Erythroblast (primary cell): ENCODE data around the gene PRICKLE1.

Source experiments
- GATA1 ChIP-seq: IDR thresholded peaks from 2 replicates; pipeline ENCODE4 v1.6.1; 2011; ENCODE audit warnings: low read depth, mild to moderate bottlenecking, control low read depth, low read length, moderate library complexity
- POLR2A ChIP-seq: IDR thresholded peaks from 2 replicates; pipeline ENCODE4 v1.6.1; 2011; ENCODE audit warnings: mild to moderate bottlenecking, low read length

- TF ChIP-seq POLR2A (no peak), GATA1 (no peak)
Observed at GRCh38 chr12:42607584-42608058, 18.1 kb upstream of the PRICKLE1 start.
